Frontal cortex (tissue), 4 donors: ENCODE data around the gene SIRT2. TPM values are rescaled to one million over a fixed set of nuclear protein-coding genes. Genes with fewer than 3 reads are reported as not detected.
"Not testable (repeated sequence)": the region's sequence is repeated elsewhere in the genome, so short reads cannot be mapped to it uniquely, and the experiment has no call there.

Experiments used
- DNase-seq, 2 donors: peaks; one replicate each; pipeline ENCODE4 v3.0.0; 2012; ENCODE audit warnings: low spot score in 2 of 2
- FAIRE-seq: peaks from 2 replicates; lab custom pipeline; 2012; peaks lifted over from hg19 to GRCh38; lab: Jason Lieb, UNC
- total RNA-seq: library from RNA; depleted of rRNA; stranded (reverse); fragments of >200 nt; gene quantifications from one replicate; pipeline ENCODE4 v1.2.3, GENCODE V29; 2014
- donor health status: control.
- donor health status: control.
- donor health status: control.

The SIRT2 gene
- total RNA-seq, 1 donor from 2014 or later: 56.7 TPM

- FAIRE-seq (no peak), DNase-seq (no peak)
Observed at GRCh38 chr19:38837656-38838121, 61.7 kb downstream of the SIRT2 start.

GRCh38 chr19:38836983-38837626 is 62.3 kb downstream of the SIRT2 start:
- DNase-seq (no peak), FAIRE-seq (no peak)

GRCh38 chr19:38836159-38836982 is 63.0 kb downstream of the SIRT2 start:
- FAIRE-seq: no peak
- no peak for DNase-seq

GRCh38 chr19:38834590-38834989 is 64.8 kb downstream of the SIRT2 start:
- DNase-seq (no peak), FAIRE-seq (no peak)

GRCh38 chr19:38834104-38834490 is 65.3 kb downstream of the SIRT2 start:
- DNase-seq (no peak), FAIRE-seq (no peak)

GRCh38 chr19:38833092-38833425 is 66.4 kb downstream of the SIRT2 start:
- DNase-seq (no peak), FAIRE-seq (no peak)

GRCh38 chr19:38831142-38831605 is 68.2 kb downstream of the SIRT2 start:
- FAIRE-seq (no peak), DNase-seq (no peak)

- FAIRE-seq: no peak
- DNase-seq: no peak
Observed at GRCh38 chr19:38830039-38830733, 69.2 kb downstream of the SIRT2 start.

- not testable (repeated sequence) for FAIRE-seq, DNase-seq
Observed at GRCh38 chr19:38829203-38829602, 70.2 kb downstream of the SIRT2 start.

Other genes with a start within 250 kb of the SIRT2 start
- under 0.01 TPM for gene CAPN12, start 155.1 kb downstream of the SIRT2 start, total RNA-seq
- not detected for gene LGALS7, start 126.1 kb downstream of the SIRT2 start, total RNA-seq
- not detected for gene LGALS7B, start 110.4 kb downstream of the SIRT2 start, total RNA-seq
- under 0.01 TPM for gene LGALS4, start 86.7 kb downstream of the SIRT2 start, total RNA-seq
- gene ECH1, start 67.8 kb downstream of the SIRT2 start, total RNA-seq: 15.1 TPM
- gene HNRNPL, start 49.6 kb downstream of the SIRT2 start, total RNA-seq: 372 TPM
- 5.3 TPM for gene RINL, start 21.3 kb downstream of the SIRT2 start, total RNA-seq
- gene NFKBIB, start 351 bp upstream of the SIRT2 start, total RNA-seq: 3.3 TPM
- gene CCER2, start 12.6 kb upstream of the SIRT2 start, total RNA-seq: 1.6 TPM
- gene SARS2, start 31.1 kb upstream of the SIRT2 start, total RNA-seq: 6.9 TPM
- gene MRPS12, start 31.3 kb upstream of the SIRT2 start, total RNA-seq: 17.1 TPM
- 4.5 TPM for gene FBXO17, start 76.1 kb upstream of the SIRT2 start, total RNA-seq
- 8.6 TPM for gene FBXO27, start 132.9 kb upstream of the SIRT2 start, total RNA-seq
- gene ACP7, start 184.8 kb upstream of the SIRT2 start, total RNA-seq: not detected
- 0.82 TPM for gene PAK4, start 226.2 kb upstream of the SIRT2 start, total RNA-seq